Measurements from ENCODE around the gene C1QL1.

The C1QL1 gene

GRCh38 chr17:44928950-44929720, 39.0 kb downstream of the C1QL1 start:
- TF ChIP-seq CTCF (IDR thresholded peaks at IDR 0.05; ENCODE audit: low read depth, low read length): no peak
- no peak for DNase-seq (ENCODE audit: extremely low read depth, low read depth)

DNA sequence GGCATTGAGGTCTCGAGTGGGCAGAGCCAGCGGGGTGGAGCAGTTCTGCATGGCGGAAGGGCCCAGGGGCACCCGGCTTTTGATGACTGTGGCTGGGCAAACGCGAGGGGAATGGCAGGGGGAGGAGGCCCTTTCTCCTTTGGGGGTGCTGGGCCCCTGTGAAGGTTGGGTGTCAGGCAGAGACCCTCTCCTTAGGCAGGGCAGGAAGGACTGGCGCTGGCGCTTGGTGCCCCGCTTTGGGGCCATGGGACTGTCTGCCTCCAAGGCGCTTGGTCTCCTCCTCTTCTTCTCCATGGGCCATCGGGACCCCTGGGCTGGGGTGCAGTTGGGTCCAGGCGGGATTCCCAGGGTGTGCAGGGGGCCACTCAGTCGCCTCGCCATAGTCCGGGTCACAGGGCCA, 40.0 kb downstream of the C1QL1 start:
- no peak for TF ChIP-seq CTCF (IDR thresholded peaks at IDR 0.05; ENCODE audit: low read depth, low read length)
- no peak for DNase-seq (ENCODE audit: extremely low read depth, low read depth)

DNA sequence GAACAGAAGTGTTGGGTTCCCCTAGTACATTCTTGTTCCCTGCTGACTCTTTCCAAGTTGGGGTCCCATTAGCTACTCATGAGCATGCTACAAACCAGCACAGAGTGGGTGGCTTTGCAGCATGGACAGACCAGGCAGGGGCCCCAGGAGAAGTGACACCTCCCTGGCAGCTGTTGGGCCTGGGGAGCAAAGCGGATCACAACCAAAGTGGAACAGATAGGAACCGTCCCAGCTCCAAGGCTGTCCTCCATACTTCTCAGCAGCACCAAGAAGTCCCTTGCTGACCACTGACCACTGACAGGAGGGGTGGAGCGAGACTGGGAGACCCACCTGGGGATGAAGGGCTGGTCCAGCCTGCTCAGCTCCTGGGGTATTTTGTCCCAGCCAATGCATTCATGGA, 40.4 kb downstream of the C1QL1 start:
- no peak for TF ChIP-seq CTCF (IDR thresholded peaks at IDR 0.05; ENCODE audit: low read depth, low read length)
- no peak for DNase-seq (ENCODE audit: extremely low read depth, low read depth)

- no peak for TF ChIP-seq CTCF (IDR thresholded peaks at IDR 0.05; ENCODE audit: low read depth, low read length)
Observed at GRCh38 chr17:44926821-44927525, 41.1 kb downstream of the C1QL1 start.

DNA sequence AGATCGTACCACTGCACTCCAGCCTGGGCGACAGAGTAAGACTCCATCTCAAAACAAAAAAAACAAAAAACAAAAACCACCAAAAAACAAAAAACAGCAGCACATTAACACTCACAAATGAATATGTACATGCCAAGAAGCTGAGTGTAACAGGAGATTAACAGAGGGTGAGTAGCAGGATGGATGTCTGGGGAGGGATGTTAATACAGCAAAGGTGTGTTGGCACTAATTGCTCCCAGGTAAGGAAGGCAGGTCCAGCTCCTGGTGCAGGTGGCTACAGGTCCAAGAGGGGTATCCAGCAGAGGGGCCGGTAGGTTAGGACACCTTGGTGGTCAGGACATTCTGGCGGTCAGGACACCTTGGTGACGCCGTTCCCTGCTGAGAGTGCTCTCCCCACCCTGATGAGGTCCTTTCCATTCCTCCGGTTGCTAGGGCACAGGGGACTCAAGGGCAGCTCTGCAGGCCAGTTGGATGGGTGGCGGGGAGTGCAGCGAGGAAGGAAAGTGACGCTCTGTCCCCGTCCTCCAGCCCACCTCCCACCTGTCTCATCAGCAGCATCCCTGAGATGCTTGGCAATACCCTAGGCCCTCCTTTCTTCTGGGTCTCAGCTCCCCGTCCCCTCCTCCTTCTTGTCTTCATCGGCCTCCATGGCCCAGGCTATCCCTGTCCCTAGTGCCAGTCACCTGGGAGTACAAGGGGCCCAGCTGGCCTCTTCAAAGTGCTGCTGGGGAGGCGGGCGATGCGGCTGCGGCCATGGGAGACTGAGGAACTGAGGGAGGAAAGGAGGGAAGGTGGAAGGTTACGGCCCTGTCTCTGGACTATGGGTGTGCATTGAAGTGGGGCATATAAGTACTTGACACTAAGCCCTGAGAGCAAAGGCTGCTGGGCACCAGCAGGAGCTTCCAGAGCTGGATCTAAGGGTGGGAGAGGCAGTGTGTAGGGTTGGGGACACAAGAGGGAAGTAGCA, 42.1 kb downstream of the C1QL1 start:
- TF ChIP-seq CTCF (IDR thresholded peaks at IDR 0.05; ENCODE audit: low read depth, low read length): no peak
- no peak for DNase-seq (ENCODE audit: extremely low read depth, low read depth)

More at GRCh38 chr17:44926821-44927525, 41.1 kb downstream of the C1QL1 start:
- no peak for DNase-seq (ENCODE audit: extremely low read depth, low read depth)

DNA sequence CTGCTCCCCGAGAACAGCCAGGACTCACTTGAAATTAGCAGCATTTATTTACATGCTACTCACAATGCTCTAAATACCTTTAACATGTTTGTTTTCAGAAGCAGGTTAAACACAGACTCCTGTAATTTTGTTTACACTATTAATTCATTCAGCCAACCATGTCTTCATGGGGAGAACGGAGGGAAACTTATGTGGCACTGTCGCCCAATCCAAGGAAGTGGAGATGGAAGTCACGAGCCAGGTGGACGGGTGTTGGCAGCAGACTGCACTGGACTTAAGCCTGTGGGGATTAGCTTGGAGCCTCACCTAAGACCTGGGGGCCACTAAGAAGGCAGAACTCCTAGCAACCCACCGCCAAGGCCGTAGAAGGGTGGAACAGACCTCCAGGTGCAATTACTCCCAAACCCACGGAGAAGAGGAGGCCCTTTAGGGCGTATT, 44.0 kb downstream of the C1QL1 start:
- no peak for TF ChIP-seq CTCF (IDR thresholded peaks at IDR 0.05; ENCODE audit: low read depth, low read length)
- DNase-seq (ENCODE audit: extremely low read depth, low read depth): no peak

Measured in AG09319 (cell line).